ENCODE results near the gene DYSF. TPM values are rescaled to one million over a fixed set of nuclear protein-coding genes. Genes with fewer than 3 reads are reported as not detected.

The DYSF gene
- polyA plus RNA-seq, 1 donor from 2014 or later, result 0.04 TPM

GRCh38 chr2:71511776-71512175, 58.4 kb downstream of the DYSF start:
- Histone ChIP-seq H3K9ac (ENCODE audit: low read length) (no peak overlapping the region), H3K9me2 (ENCODE audit: insufficient read depth, low read length) (no peaks in the 10 kb centered on the region), H3K4me2 (ENCODE audit: low read length) (no peak overlapping the region), H3K36me3 (ENCODE audit: insufficient read depth, low read length) (no peaks in the 10 kb centered on the region), H4K20me1 (ENCODE audit: insufficient read depth) (no peaks in the 10 kb centered on the region), H3K4me3 (ENCODE audit: low read length) (no peak overlapping the region), H3K79me2 (replicated peaks; ENCODE audit: insufficient read depth, low read length) (no peaks in the 10 kb centered on the region), H3F3A (ENCODE audit: insufficient read depth, low read length, poor library complexity, severe bottlenecking) (no peaks in the 10 kb centered on the region), H3K27ac (ENCODE audit: low read length) (no peak overlapping the region), H3K9me3 (ENCODE audit: low read length) (no peaks in the 10 kb centered on the region), H2AFZ (ENCODE audit: low read depth, low read length) (no peak overlapping the region), H3K27me3 (ENCODE audit: insufficient read depth, low read depth, low read length) (no peaks in the 10 kb centered on the region)
- no peak for TF ChIP-seq TAF1 (IDR thresholded peaks at IDR 0.05; ENCODE audit: low read depth)
- no peak for TF ChIP-seq RAD21 (conservative IDR thresholded peaks at IDR 0.05)
- no peak for TF ChIP-seq EP300 (conservative IDR thresholded peaks at IDR 0.05; ENCODE audit: poor library complexity, severe bottlenecking)
- no peak for TF ChIP-seq POLR2AphosphoS5 (IDR thresholded peaks at IDR 0.05)
- TF ChIP-seq EZH2 (IDR thresholded peaks at IDR 0.05; ENCODE audit: borderline replicate concordance, insufficient read depth, low read length, poor library complexity, severe bottlenecking), result no peak
- TF ChIP-seq MXI1 (conservative IDR thresholded peaks at IDR 0.05; ENCODE audit: poor library complexity, severe bottlenecking), result no peak

- Histone ChIP-seq H3K79me2 (replicated peaks; ENCODE audit: insufficient read depth, low read length) (no peaks in the 10 kb centered on the region), H3K27ac (ENCODE audit: low read length) (no peak overlapping the region), H4K20me1 (ENCODE audit: insufficient read depth) (no peaks in the 10 kb centered on the region), H3K9me2 (ENCODE audit: insufficient read depth, low read length) (no peaks in the 10 kb centered on the region), H3F3A (ENCODE audit: insufficient read depth, low read length, poor library complexity, severe bottlenecking) (no peaks in the 10 kb centered on the region), H3K9me3 (ENCODE audit: low read length) (no peaks in the 10 kb centered on the region), H3K9ac (ENCODE audit: low read length) (no peak overlapping the region), H3K27me3 (ENCODE audit: insufficient read depth, low read depth, low read length) (no peaks in the 10 kb centered on the region), H2AFZ (ENCODE audit: low read depth, low read length) (no peak overlapping the region), H3K4me3 (ENCODE audit: low read length) (no peak overlapping the region), H3K4me2 (ENCODE audit: low read length) (no peak overlapping the region), H3K36me3 (ENCODE audit: insufficient read depth, low read length) (no peaks in the 10 kb centered on the region)
- no peak for TF ChIP-seq REST (IDR thresholded peaks at IDR 0.05; ENCODE audit: borderline replicate concordance)
- TF ChIP-seq MXI1 (conservative IDR thresholded peaks at IDR 0.05; ENCODE audit: poor library complexity, severe bottlenecking), result no peak
Observed at GRCh38 chr2:71512386-71512785, 59.0 kb downstream of the DYSF start.

GRCh38 chr2:71513096-71513495, 59.7 kb downstream of the DYSF start:
- Histone ChIP-seq H3K79me2 (replicated peaks; ENCODE audit: insufficient read depth, low read length) (no peaks in the 10 kb centered on the region), H3K9ac (ENCODE audit: low read length) (no peak overlapping the region), H3K9me2 (ENCODE audit: insufficient read depth, low read length) (no peaks in the 10 kb centered on the region), H3F3A (ENCODE audit: insufficient read depth, low read length, poor library complexity, severe bottlenecking) (no peaks in the 10 kb centered on the region), H3K27ac (ENCODE audit: low read length) (no peak overlapping the region), H3K4me3 (ENCODE audit: low read length) (no peak overlapping the region), H3K4me2 (ENCODE audit: low read length) (no peak overlapping the region), H2AFZ (ENCODE audit: low read depth, low read length) (no peak overlapping the region), H3K9me3 (ENCODE audit: low read length) (no peaks in the 10 kb centered on the region), H3K36me3 (ENCODE audit: insufficient read depth, low read length) (no peaks in the 10 kb centered on the region), H3K27me3 (ENCODE audit: insufficient read depth, low read depth, low read length) (no peaks in the 10 kb centered on the region), H4K20me1 (ENCODE audit: insufficient read depth) (no peaks in the 10 kb centered on the region)
- TF ChIP-seq EZH2 (IDR thresholded peaks at IDR 0.05; ENCODE audit: borderline replicate concordance, insufficient read depth, low read length, poor library complexity, severe bottlenecking) (no peak), POLR2AphosphoS5 (IDR thresholded peaks at IDR 0.05) (no peak), CTCF (IDR thresholded peaks at IDR 0.05; ENCODE audit: poor library complexity, severe bottlenecking) (no peak), REST (IDR thresholded peaks at IDR 0.05; ENCODE audit: borderline replicate concordance) (no peak), TAF1 (IDR thresholded peaks at IDR 0.05; ENCODE audit: low read depth) (no peak), SMC3 (conservative IDR thresholded peaks at IDR 0.05; ENCODE audit: poor library complexity) (no peak), MXI1 (conservative IDR thresholded peaks at IDR 0.05; ENCODE audit: poor library complexity, severe bottlenecking) (no peak), RAD21 (conservative IDR thresholded peaks at IDR 0.05) (no peak)

Data from neural cell (in vitro differentiated cells).